HepG2 (cell line): Measurements from ENCODE around the gene HTRA2. TPM values are rescaled to one million over a fixed set of nuclear protein-coding genes. Genes with fewer than 3 reads are reported as not detected.
A peak's percentile ranks its signal among the peaks of the same experiment; 100 is the strongest.

Experiments used
- ATAC-seq: fragments of 200-7000 bp; cut with Tn5 transposase; 3 replicates; pipeline ENCODE4 v1.9.1; 2020; ENCODE audit warnings: mild to moderate bottlenecking, moderate library complexity
- BruUV-seq: library from RNA; stranded (reverse); fragments of 400-500 nt; replicated peaks from 2 replicates; lab custom pipeline; 2021; lab: Mats Ljungman, UMichigan
- CTCF ChIA-PET: fragments of 300-600 bp; formaldehyde crosslinking; extraction: SDS; loops from one replicate; lab custom pipeline; 2021; ENCODE audit warnings: low total read pairs, inconsistent platforms, low intra/inter-chr PET ratio; lab: Yijun Ruan, JAX
- POLR2A ChIA-PET: fragments of 350-600 bp; sonication (Branson Sonifier 250); formaldehyde crosslinking; loops from one replicate; lab custom pipeline; 2020; ENCODE audit warnings: antibody characterized with exemption, inconsistent platforms; lab: Yijun Ruan, JAX
- DNase-seq: peaks from one replicate; pipeline ENCODE4 v3.0.0-alpha.2; 2015; ENCODE audit warnings: low spot score
- FAIRE-seq: peaks from 3 replicates; lab custom pipeline; 2011; peaks lifted over from hg19 to GRCh38; lab: Jason Lieb, UNC
- H2AFZ ChIP-seq: one replicate; pipeline ENCODE4 v1.6.1; 2011; ENCODE audit warnings: low read length, inconsistent platforms
- H3K27ac ChIP-seq: fragments of 300-600 bp; 3 replicates; pipeline ENCODE4 v1.8.0; 2011; ENCODE audit warnings: mixed run types, mild to moderate bottlenecking, mixed read lengths, low read length, inconsistent platforms; ENCODE audit not compliant: insufficient read depth; ENCODE audit errors: extremely low read length
- H3K27me3 ChIP-seq, 2 experiments: fragments of 200-600 bp in 1 of 2; 2 replicates in 1 of 2; 3 replicates in 1 of 2; pipeline versions ENCODE4 v1.6.0 to v1.8.0; 2011; ENCODE audit warnings: low read length in 2 of 2, mild to moderate bottlenecking in 2 of 2, moderate library complexity in 2 of 2, inconsistent platforms in 1 of 2; ENCODE audit not compliant: insufficient read depth in 2 of 2, control insufficient read depth in 1 of 2
- H3K36me3 ChIP-seq, 2 experiments: fragments of 200-600 bp in 1 of 2; replicated peaks in 1 of 2; 2 replicates in 1 of 2; 3 replicates in 1 of 2; pipeline versions ENCODE4 v1.5.1 to v1.8.0; 2011; ENCODE audit warnings: low read length in 2 of 2, inconsistent platforms in 1 of 2; ENCODE audit not compliant: insufficient read depth in 2 of 2, control insufficient read depth in 1 of 2
- H3K4me1 ChIP-seq: 2 replicates; pipeline ENCODE4 v1.5.1; 2012; ENCODE audit warnings: low read length, inconsistent platforms; ENCODE audit not compliant: insufficient read depth
- H3K4me2 ChIP-seq: 2 replicates; pipeline ENCODE4 v1.6.0; 2011; ENCODE audit warnings: low read depth, low read length, inconsistent platforms
- H3K4me3 ChIP-seq, 3 experiments: fragments of 200-600 bp in 1 of 3; sonication (generic), shearing (Covaris generic) in 1 of 3; replicated peaks in 1 of 3; 2 replicates each; pipeline ENCODE4 v1.5.1; 2011 to 2016; ENCODE audit warnings: low read length in 3 of 3, inconsistent platforms in 2 of 3, low read depth in 2 of 3, mild to moderate bottlenecking in 2 of 3, control low read depth in 1 of 3, mixed read lengths in 1 of 3; ENCODE audit not compliant: insufficient read depth in 1 of 3
- H3K79me2 ChIP-seq: one replicate; pipeline ENCODE4 v1.6.1; 2011; ENCODE audit warnings: low read length, inconsistent platforms; ENCODE audit not compliant: insufficient read depth
- H3K9ac ChIP-seq: 2 replicates; pipeline ENCODE4 v1.6.0; 2011; ENCODE audit warnings: mild to moderate bottlenecking, low read depth, low read length, inconsistent platforms; ENCODE audit not compliant: insufficient read depth
- H3K9me3 ChIP-seq: 2 replicates; pipeline ENCODE4 v1.5.1; 2012; ENCODE audit warnings: mild to moderate bottlenecking, low read length
- H4K20me1 ChIP-seq: 2 replicates; pipeline ENCODE4 v1.6.0; 2011; ENCODE audit warnings: inconsistent platforms, mild to moderate bottlenecking, low read length, moderate library complexity; ENCODE audit not compliant: insufficient read depth
- CAMTA2 ChIP-seq: sonication (generic); formaldehyde crosslinking; IDR thresholded peaks from 2 replicates; pipeline ENCODE4 v1.4.0; 2020; ENCODE audit warnings: mild to moderate bottlenecking, missing genetic modification reagents, borderline replicate concordance
- CEBPZ ChIP-seq: IDR thresholded peaks from 2 replicates; pipeline ENCODE4 v1.6.1; 2012; ENCODE audit warnings: low read length, improper control_type of control experiment
- CTCF ChIP-seq: sonication (generic); formaldehyde crosslinking; IDR thresholded peaks from 2 replicates; pipeline ENCODE4 v1.5.0; 2020; ENCODE audit warnings: mild to moderate bottlenecking, missing genetic modification reagents, moderate library complexity
- FLYWCH1 ChIP-seq: sonication (generic); formaldehyde crosslinking; IDR thresholded peaks from 2 replicates; pipeline ENCODE4 v1.8.1; 2023; ENCODE audit warnings: mild to moderate bottlenecking, missing genetic modification reagents
- FOXA3 ChIP-seq: IDR thresholded peaks from 2 replicates; pipeline ENCODE4 v1.6.1; 2016; ENCODE audit warnings: missing genetic modification reagents, missing compliant biosample characterization
- GABPB1 ChIP-seq: IDR thresholded peaks from 2 replicates; pipeline ENCODE4 v1.6.1; 2016; ENCODE audit warnings: mild to moderate bottlenecking, missing genetic modification reagents, moderate library complexity, missing compliant biosample characterization
- KLF11 ChIP-seq: IDR thresholded peaks from 2 replicates; pipeline ENCODE4 v1.6.1; 2016; ENCODE audit warnings: missing compliant biosample characterization
- MAX ChIP-seq: IDR thresholded peaks from 2 replicates; pipeline ENCODE4 v1.6.1; 2012; ENCODE audit warnings: inconsistent platforms
- MIXL1 ChIP-seq: IDR thresholded peaks from 2 replicates; pipeline ENCODE4 v1.6.1; 2016
- MTF2 ChIP-seq: sonication (generic); formaldehyde crosslinking; IDR thresholded peaks from 2 replicates; pipeline ENCODE4 v1.5.0; 2020; ENCODE audit warnings: missing genetic modification reagents, borderline replicate concordance
- NFYC ChIP-seq: IDR thresholded peaks from 2 replicates; pipeline ENCODE4 v1.6.1; 2016; ENCODE audit warnings: missing genetic modification reagents, missing compliant biosample characterization
- PHF20 ChIP-seq: sonication (generic); formaldehyde crosslinking; IDR thresholded peaks from 2 replicates; pipeline ENCODE4 v1.5.0; 2020; ENCODE audit warnings: mild to moderate bottlenecking, missing genetic modification reagents
- RFXAP ChIP-seq: sonication (generic); formaldehyde crosslinking; IDR thresholded peaks from 2 replicates; pipeline ENCODE4 v1.4.0; 2020; ENCODE audit warnings: missing genetic modification reagents, borderline replicate concordance
- TOE1 ChIP-seq: sonication (generic); formaldehyde crosslinking; IDR thresholded peaks from 2 replicates; pipeline ENCODE4 v1.4.0; 2020; ENCODE audit warnings: mild to moderate bottlenecking, missing genetic modification reagents
- ZBTB49 ChIP-seq: sonication (generic); formaldehyde crosslinking; IDR thresholded peaks from 2 replicates; pipeline ENCODE4 v1.4.0; 2020; ENCODE audit warnings: missing genetic modification reagents, borderline replicate concordance
- ZKSCAN1 ChIP-seq: fragments of 150-350 bp; IDR thresholded peaks from 2 replicates; pipeline ENCODE4 v1.6.1; 2014; ENCODE audit warnings: low read length
- ZNF234 ChIP-seq: sonication (generic); formaldehyde crosslinking; conservative IDR thresholded peaks from 2 replicates; pipeline ENCODE4 v1.5.1; 2020; ENCODE audit warnings: mild to moderate bottlenecking, missing genetic modification reagents
- ZNF333 ChIP-seq: sonication (generic); formaldehyde crosslinking; IDR thresholded peaks from 2 replicates; pipeline ENCODE4 v1.4.0; 2020; ENCODE audit warnings: mild to moderate bottlenecking, missing genetic modification reagents, borderline replicate concordance
- WGBS: methylation state at CpG from one replicate; pipeline ENCODE4 v1.1.6; 2017; ENCODE audit warnings: low lambda C conversion rate; 5-methylcytosine and 5-hydroxymethylcytosine counted together
- in situ Hi-C: cut with HindIII; loops from 2 replicates; pipeline ENCODE4 v1.10.0; 2017; ENCODE audit warnings: low pct_unique_long_range_greater_than_20kb; ENCODE audit not compliant: extremely low pct_ligation_motif_present
- intact Hi-C: fragments of 100-400 bp; cut with micrococcal nuclease; formaldehyde crosslinking; loops from one replicate; pipeline ENCODE4 v1.10.0; 2022; ENCODE audit not compliant: unreplicated experiment
- polyA plus RNA-seq, 8 experiments: library from polyadenylated mRNA; depleted of rRNA in 3 of 8; stranded (reverse) in 7 of 8; unstranded in 1 of 8; fragments of >200 nt; fragmentation: Illumina TruSeq in 4 of 8; extraction: Trizol in 4 of 8; gene quantifications; 2 replicates each; pipeline versions ENCODE4 v1.2.1 to v1.2.3, GENCODE V29; 2011 to 2016; ENCODE audit warnings: low read depth in 4 of 8, missing spikeins in 1 of 8, mixed read lengths in 1 of 8; ENCODE audit not compliant: insufficient read depth in 1 of 8
- total RNA-seq, 5 experiments: library from RNA; depleted of rRNA; stranded (reverse); fragments of >200 nt; fragmentation: Illumina TruSeq; extraction: Trizol; gene quantifications; 2 replicates each; pipeline ENCODE4 v1.2.3, GENCODE V29; 2016; ENCODE audit warnings: low read depth in 1 of 5

The HTRA2 gene
- total and polyA plus RNA-seq, 2 of the 13 experiments (the other 11 are each of a cell fraction or from before 2014, with no cell fraction given) = 47.7 to 50.3 TPM

- H3K9me3 ChIP-seq = no peaks in the 10 kb centered on the region
- H3K27me3 ChIP-seq = peaks cover 0 to 23% of the 10 kb centered on the region in 2 experiments; a peak in 2 of 5 replicates
- 10% methylated on average over 3 of the region's 3 CpGs for WGBS
- intact Hi-C loops (loop anchor here (1.0 kb wide), 1 partner anchor 43 kb away; no protein-coding TSS in a partner anchor), in situ Hi-C loops (no loop called here)
- POLR2A ChIA-PET = interaction anchor here (0.9 kb wide), 1 partner anchor 61 kb away, joined by 3 read pairs; the partner anchor contains the start of gene TTC31
- no peaks in the 10 kb centered on the region for H3K36me3 ChIP-seq
- no peak overlapping the region for H3K9ac ChIP-seq
- no peak overlapping the region for H2AFZ ChIP-seq
- no peaks in the 10 kb centered on the region for H3K79me2 ChIP-seq
- DNase-seq = no peak
- no peak overlapping the region for H3K27ac ChIP-seq
- BruUV-seq = no TSS peak
- FAIRE-seq = no peak
- H3K4me3 ChIP-seq = no peak overlapping the region
- H3K4me1 ChIP-seq = peaks cover 17% of the 10 kb centered on the region
- H4K20me1 ChIP-seq = no peaks in the 10 kb centered on the region
- H3K4me2 ChIP-seq = no peak overlapping the region
- peak; percentile 18; the same call in 1 of the 3 replicates for ATAC-seq
- CTCF ChIA-PET = no interaction called here
- TF ChIP-seq KLF11 (CRISPR knock-in tag) = no peak
- no peak for TF ChIP-seq CAMTA2 (CRISPR knock-in tag)
- TF ChIP-seq GABPB1 (CRISPR knock-in tag) = no peak
- TF ChIP-seq MIXL1 (CRISPR knock-in tag) = 0 out of 2 replicates have a peak, but pooled peaks have one; percentile 51
- TF ChIP-seq MAX = no peak
- TF ChIP-seq CTCF (CRISPR knock-in tag) = peak; percentile 57
- TF ChIP-seq ZNF234 (CRISPR knock-in tag) = no peak
- no peak for TF ChIP-seq FLYWCH1 (CRISPR knock-in tag)
- TF ChIP-seq RFXAP (CRISPR knock-in tag) = no peak
- TF ChIP-seq ZNF333 (CRISPR knock-in tag) = no peak
- peak; percentile 8; the same call in 1 of the 2 replicates for TF ChIP-seq FOXA3 (CRISPR knock-in tag)
- TF ChIP-seq NFYC = no peak
- no peak for TF ChIP-seq ZBTB49 (CRISPR knock-in tag)
- TF ChIP-seq TOE1 (CRISPR knock-in tag) = no peak
- no peak for TF ChIP-seq MTF2 (CRISPR knock-in tag)
- no peak for TF ChIP-seq CEBPZ
- no peak for TF ChIP-seq ZKSCAN1
- no peak for TF ChIP-seq PHF20
These were observed 14.9 kb downstream of the HTRA2 start for GRCh38 chr2:74544634-74545033.
